Measurements from ENCODE around the gene TUFT1.
A peak's percentile ranks its signal among the peaks of the same experiment; 100 is the strongest.

TUFT1 gene

GRCh38 chr1:151540021-151540981, at the start of gene TUFT1:
Gene TUFT1, plus strand, starts transcription at chr1:151540309. Its CDS starts 58 bp downstream, at chr1:151540367.
- peak; percentile 73 to 78 for DNase-seq

GRCh38 chr1:151491641-151492040, 48.5 kb upstream of the TUFT1 start:
- no peak for DNase-seq

GRCh38 chr1:151492120-151492519, 48.0 kb upstream of the TUFT1 start:
- DNase-seq, result no peak

- DNase-seq, result no peak
These were observed 47.1 kb upstream of the TUFT1 start for GRCh38 chr1:151493042-151493441.

- no peak for DNase-seq
These were observed 45.3 kb upstream of the TUFT1 start for GRCh38 chr1:151494741-151495281.

GRCh38 chr1:151495316-151495715, 44.8 kb upstream of the TUFT1 start:
- DNase-seq, result peak in 1 of 2 donors; percentile 75

GRCh38 chr1:151499365-151499764, 40.7 kb upstream of the TUFT1 start:
- no peak for DNase-seq

- no peak for DNase-seq
These were observed 40.2 kb upstream of the TUFT1 start for GRCh38 chr1:151499930-151500329.

GRCh38 chr1:151501474-151501873, 38.6 kb upstream of the TUFT1 start:
- DNase-seq, result no peak

- no peak for DNase-seq
These were observed 37.9 kb upstream of the TUFT1 start for GRCh38 chr1:151502035-151502700.

GRCh38 chr1:151502859-151503780, 37.0 kb upstream of the TUFT1 start:
- no peak for DNase-seq

- DNase-seq, result no peak
These were observed 35.9 kb upstream of the TUFT1 start for GRCh38 chr1:151504252-151504651.

- no peak for DNase-seq
These were observed 35.4 kb upstream of the TUFT1 start for GRCh38 chr1:151504759-151505158.

GRCh38 chr1:151508833-151509232, 31.3 kb upstream of the TUFT1 start:
- no peak for DNase-seq

- no peak for DNase-seq
These were observed 30.6 kb upstream of the TUFT1 start for GRCh38 chr1:151509350-151510019.

GRCh38 chr1:151510020-151510405, 30.1 kb upstream of the TUFT1 start:
- DNase-seq, result no peak

- DNase-seq, result no peak
These were observed 29.5 kb upstream of the TUFT1 start for GRCh38 chr1:151510614-151510956.

- DNase-seq, result peak; percentile 89 to 96
These were observed 29.0 kb upstream of the TUFT1 start, which contains the start of gene CGN for GRCh38 chr1:151510957-151511635. Gene CGN, plus strand, starts transcription at chr1:151511387. Its CDS starts 7,133 bp downstream, at chr1:151518520.

GRCh38 chr1:151511636-151512215, 28.4 kb upstream of the TUFT1 start:
- peak; percentile 18 to 67 for DNase-seq

GRCh38 chr1:151512326-151512725, 27.8 kb upstream of the TUFT1 start:
- no peak for DNase-seq
